Osteocyte (in vitro differentiated cells): ENCODE results near the gene RPGRIP1. TPM values are rescaled to one million over a fixed set of nuclear protein-coding genes. Genes with fewer than 3 reads are reported as not detected.

Experiments used
- DNase-seq: peaks from one replicate; pipeline ENCODE4 v3.0.0; 2021; ENCODE audit warnings: mixed read lengths; ENCODE audit not compliant: unreplicated experiment; ENCODE audit errors: extremely low spot score
- H3K27ac Mint-ChIP-seq: one replicate; pipeline ENCODE4 v1.8.0; 2021; ENCODE audit warnings: mild to moderate bottlenecking, mixed read lengths; ENCODE audit not compliant: unreplicated experiment
- H3K27me3 Mint-ChIP-seq: one replicate; pipeline ENCODE4 v1.8.0; 2021; ENCODE audit warnings: mixed read lengths; ENCODE audit not compliant: unreplicated experiment
- H3K36me3 Mint-ChIP-seq: one replicate; pipeline ENCODE4 v1.8.0; 2021; ENCODE audit warnings: mixed read lengths; ENCODE audit not compliant: unreplicated experiment
- H3K4me1 Mint-ChIP-seq: one replicate; pipeline ENCODE4 v1.8.0; 2021; ENCODE audit warnings: mixed read lengths; ENCODE audit not compliant: unreplicated experiment
- H3K4me3 Mint-ChIP-seq: one replicate; pipeline ENCODE4 v1.8.0; 2021; ENCODE audit warnings: mild to moderate bottlenecking, moderate library complexity, mixed read lengths; ENCODE audit not compliant: unreplicated experiment
- H3K9me3 Mint-ChIP-seq: one replicate; pipeline ENCODE4 v1.8.0; 2021; ENCODE audit warnings: mixed read lengths; ENCODE audit not compliant: unreplicated experiment
- CTCF ChIP-seq: fragments of 200-600 bp; sonication (generic); IDR thresholded peaks from 2 replicates; pipeline ENCODE4 v1.5.0; 2021; ENCODE audit warnings: antibody characterized with exemption, mild to moderate bottlenecking, moderate library complexity
- total RNA-seq: library from RNA; stranded (reverse); gene quantifications from 2 replicates; pipeline ENCODE4 v1.2.1, GENCODE V29; 2021

Gene RPGRIP1
- total RNA-seq, 1 donor from 2014 or later, result not detected

- no peaks in the 10 kb centered on the region for H3K36me3 Mint-ChIP-seq
- H3K27me3 Mint-ChIP-seq, result peaks cover 41% of the 10 kb centered on the region
- H3K9me3 Mint-ChIP-seq, result no peaks in the 10 kb centered on the region
- no peak for TF ChIP-seq CTCF
- no peak for DNase-seq
- no peak overlapping the region for H3K27ac Mint-ChIP-seq
- no peaks in the 10 kb centered on the region for H3K4me1 Mint-ChIP-seq
- H3K4me3 Mint-ChIP-seq, result no peak overlapping the region
These were observed 37.5 kb downstream of the RPGRIP1 start for GRCh38 chr14:21317398-21317797.

GRCh38 chr14:21320913-21321312, 41.0 kb downstream of the RPGRIP1 start:
- no peak for DNase-seq

GRCh38 chr14:21322716-21323115, 42.8 kb downstream of the RPGRIP1 start:
- no peak overlapping the region for H3K4me3 Mint-ChIP-seq
- DNase-seq, result no peak
- H3K27me3 Mint-ChIP-seq, result peaks cover 57% of the 10 kb centered on the region
- no peak for TF ChIP-seq CTCF
- no peaks in the 10 kb centered on the region for H3K4me1 Mint-ChIP-seq
- H3K27ac Mint-ChIP-seq, result no peak overlapping the region
- H3K36me3 Mint-ChIP-seq, result no peaks in the 10 kb centered on the region
- H3K9me3 Mint-ChIP-seq, result no peaks in the 10 kb centered on the region

More at GRCh38 chr14:21320913-21321312, 41.0 kb downstream of the RPGRIP1 start:
- peaks cover 58% of the 10 kb centered on the region for H3K27me3 Mint-ChIP-seq
- H3K4me1 Mint-ChIP-seq, result no peaks in the 10 kb centered on the region
- H3K36me3 Mint-ChIP-seq, result no peaks in the 10 kb centered on the region
- no peak overlapping the region for H3K4me3 Mint-ChIP-seq
- H3K9me3 Mint-ChIP-seq, result no peaks in the 10 kb centered on the region
- no peak for TF ChIP-seq CTCF
- no peak overlapping the region for H3K27ac Mint-ChIP-seq

GRCh38 chr14:21326972-21327371, 47.1 kb downstream of the RPGRIP1 start:
- no peak for TF ChIP-seq CTCF
- H3K4me3 Mint-ChIP-seq, result no peak overlapping the region
- H3K9me3 Mint-ChIP-seq, result no peaks in the 10 kb centered on the region
- H3K27me3 Mint-ChIP-seq, result peaks cover 39% of the 10 kb centered on the region
- H3K27ac Mint-ChIP-seq, result no peak overlapping the region
- no peak for DNase-seq
- no peaks in the 10 kb centered on the region for H3K36me3 Mint-ChIP-seq
- no peaks in the 10 kb centered on the region for H3K4me1 Mint-ChIP-seq

Other genes starting within 250 kb of the RPGRIP1 start
- gene TPPP2, start 249.9 kb upstream of the RPGRIP1 start, total RNA-seq, result not detected in 2 replicates
- gene RNASE13, start 245.3 kb upstream of the RPGRIP1 start, total RNA-seq, result not detected in 2 replicates
- gene RNASE7, start 237.7 kb upstream of the RPGRIP1 start, total RNA-seq, result not detected in 2 replicates
- not detected in 2 replicates for gene RNASE8, start 222.3 kb upstream of the RPGRIP1 start, total RNA-seq
- gene ARHGEF40, start 209.8 kb upstream of the RPGRIP1 start, total RNA-seq, result 126 and 139 TPM in 2 replicates
- gene ZNF219, start 181.4 kb upstream of the RPGRIP1 start, total RNA-seq, result 20.5 and 25.2 TPM in 2 replicates
- gene TMEM253, start 179.0 kb upstream of the RPGRIP1 start, total RNA-seq, result 1.2 TPM in 2 replicates
- gene OR5AU1, start 124.0 kb upstream of the RPGRIP1 start, total RNA-seq, result not detected in 2 replicates
- gene HNRNPC, start 10.6 kb upstream of the RPGRIP1 start, total RNA-seq, result 424 and 430 TPM in 2 replicates
- 82.5 and 85.6 TPM in 2 replicates for gene SUPT16H, start 103.9 kb downstream of the RPGRIP1 start, total RNA-seq
- gene CHD8, start 176.0 kb downstream of the RPGRIP1 start, total RNA-seq, result 86.0 and 99.0 TPM in 2 replicates
- gene RAB2B, start 196.9 kb downstream of the RPGRIP1 start, total RNA-seq, result 35.5 and 38.7 TPM in 2 replicates
- 78.8 and 80.9 TPM in 2 replicates for gene TOX4, start 197.1 kb downstream of the RPGRIP1 start, total RNA-seq
- gene METTL3, start 231.3 kb downstream of the RPGRIP1 start, total RNA-seq, result 42.9 and 43.9 TPM in 2 replicates
- 22.7 and 28.1 TPM in 2 replicates for gene SALL2, start 246.3 kb downstream of the RPGRIP1 start, total RNA-seq